Activated T-helper 2 cell treated with anti-CD3 and anti-CD28 coated beads, Interferon-gamma antibody, Interleukin-2, Interleukin-4, amounts not matched to agents 10 μg/mL and 5 μg/mL and 100 μg/mL, durations not matched to agents 14 hours and 24 hours and 36 hours (primary cell): ENCODE measurements around the gene FERMT2. TPM values are rescaled to one million over a fixed set of nuclear protein-coding genes. Genes with fewer than 3 reads are reported as not detected.
"Not testable (repeated sequence)": the region's sequence is repeated elsewhere in the genome, so short reads cannot be mapped to it uniquely, and the experiment has no call there.

Source experiments
- DNase-seq: peaks from one replicate; pipeline ENCODE4 v3.0.0; 2021; ENCODE audit warnings: low spot score
- H3K27ac Mint-ChIP-seq: one replicate; pipeline ENCODE4 v1.8.0; 2021; ENCODE audit warnings: mixed read lengths
- H3K27me3 Mint-ChIP-seq: one replicate; pipeline ENCODE4 v1.8.0; 2021; ENCODE audit warnings: low read depth, mixed read lengths
- H3K36me3 Mint-ChIP-seq: one replicate; pipeline ENCODE4 v1.8.0; 2021; ENCODE audit warnings: low read depth, mixed read lengths
- H3K4me1 Mint-ChIP-seq: one replicate; pipeline ENCODE4 v1.8.0; 2021; ENCODE audit warnings: low read depth, mixed read lengths
- H3K4me3 Mint-ChIP-seq: one replicate; pipeline ENCODE4 v1.8.0; 2021; ENCODE audit warnings: low read depth, mild to moderate bottlenecking, moderate library complexity, mixed read lengths
- H3K9me3 Mint-ChIP-seq: one replicate; pipeline ENCODE4 v1.8.0; 2021; ENCODE audit warnings: mixed read lengths
- intact Hi-C: fragments of 100-400 bp; cut with micrococcal nuclease; formaldehyde crosslinking; loops from one replicate; pipeline ENCODE4 v1.15.1; 2023
- total RNA-seq: library from RNA; stranded (reverse); gene quantifications from 2 replicates; pipeline ENCODE4 v1.2.3, GENCODE V29; 2022

Gene FERMT2
- total RNA-seq, 1 donor from 2014 or later: 1.7 TPM

- intact Hi-C loops: no loop called here
These were observed 81.8 kb downstream of the FERMT2 start for GRCh38 chr14:52868911-52869618.

GRCh38 chr14:52864893-52865292, 86.0 kb downstream of the FERMT2 start:
- H3K27ac Mint-ChIP-seq, H3K4me1 Mint-ChIP-seq, H3K9me3 Mint-ChIP-seq, DNase-seq, H3K27me3 Mint-ChIP-seq, H3K4me3 Mint-ChIP-seq, H3K36me3 Mint-ChIP-seq, intact Hi-C loops: not testable (repeated sequence)

More at GRCh38 chr14:52868911-52869618, 81.8 kb downstream of the FERMT2 start:
- no peak for DNase-seq
- Mint-ChIP-seq H3K27ac (no peak overlapping the region), H3K9me3 (no peaks in the 10 kb centered on the region), H3K4me3 (no peak overlapping the region), H3K4me1 (no peaks in the 10 kb centered on the region), H3K36me3 (no peaks in the 10 kb centered on the region), H3K27me3 (peaks cover 2% of the 10 kb centered on the region)

- H3K4me1 Mint-ChIP-seq: no peaks in the 10 kb centered on the region
- H3K27me3 Mint-ChIP-seq: no peaks in the 10 kb centered on the region
- DNase-seq: no peak
- no peak overlapping the region for H3K27ac Mint-ChIP-seq
- H3K4me3 Mint-ChIP-seq: no peak overlapping the region
- H3K9me3 Mint-ChIP-seq: no peaks in the 10 kb centered on the region
- no peaks in the 10 kb centered on the region for H3K36me3 Mint-ChIP-seq
- intact Hi-C loops: no loop called here
These were observed 87.5 kb downstream of the FERMT2 start for GRCh38 chr14:52863334-52863700.

DNA sequence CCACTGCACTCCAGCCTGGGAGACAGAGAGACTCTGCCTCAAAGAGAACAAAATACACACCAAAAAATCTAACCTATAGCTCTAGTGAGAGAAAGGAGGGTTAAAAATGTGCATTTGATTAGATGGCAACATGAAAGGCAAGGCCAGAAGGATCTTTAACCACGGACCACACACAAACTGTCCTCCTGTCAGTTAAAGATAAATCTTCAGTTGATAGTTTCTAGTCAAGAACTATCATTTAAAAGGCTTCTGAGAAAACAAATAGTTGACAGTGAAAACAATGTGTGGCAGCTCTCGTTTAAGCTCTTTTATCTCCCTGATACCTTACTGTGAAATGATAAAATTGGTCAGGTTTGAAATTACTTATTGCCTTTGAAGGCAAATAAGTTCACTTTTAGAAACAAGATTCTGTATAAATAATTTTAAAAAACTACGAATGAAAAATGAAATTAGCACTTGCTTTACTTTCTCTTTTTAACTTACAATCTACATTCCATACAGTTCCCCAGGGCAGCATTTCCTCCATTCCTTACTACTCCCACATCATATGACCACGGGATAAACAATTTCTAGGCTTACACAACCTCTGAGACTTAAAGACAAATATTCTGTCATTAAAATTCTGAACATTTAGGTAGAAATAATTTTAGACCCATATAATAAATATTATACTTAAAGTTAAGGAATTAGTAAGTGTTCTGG, 88.1 kb downstream of the FERMT2 start:
- no peaks in the 10 kb centered on the region for H3K9me3 Mint-ChIP-seq
- H3K4me3 Mint-ChIP-seq: no peak overlapping the region
- no peaks in the 10 kb centered on the region for H3K27me3 Mint-ChIP-seq
- DNase-seq: no peak
- H3K27ac Mint-ChIP-seq: no peak overlapping the region
- intact Hi-C loops: no loop called here
- no peaks in the 10 kb centered on the region for H3K36me3 Mint-ChIP-seq
- no peaks in the 10 kb centered on the region for H3K4me1 Mint-ChIP-seq

DNA sequence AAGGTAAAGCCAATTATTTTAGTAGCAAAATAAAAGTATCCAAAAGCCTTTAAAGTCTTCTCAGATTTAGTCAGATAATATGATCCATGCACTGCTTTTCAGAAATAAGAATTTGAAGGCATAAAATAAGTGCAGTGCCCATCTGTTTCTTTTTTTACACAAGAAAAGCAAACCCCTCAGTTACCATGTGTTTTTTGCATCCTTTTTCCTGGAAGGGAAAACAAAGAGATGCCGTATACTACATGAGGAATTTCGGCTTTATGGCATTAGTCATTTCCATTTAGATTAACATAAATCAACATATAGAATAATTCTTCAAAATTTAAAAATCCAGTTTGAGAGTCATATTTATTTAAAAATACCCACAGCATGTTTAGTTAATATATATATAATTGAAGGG, 89.4 kb downstream of the FERMT2 start:
- intact Hi-C loops: no loop called here
- Mint-ChIP-seq H3K4me1 (no peaks in the 10 kb centered on the region), H3K27me3 (no peaks in the 10 kb centered on the region), H3K4me3 (no peak overlapping the region), H3K36me3 (no peaks in the 10 kb centered on the region), H3K27ac (no peak overlapping the region), H3K9me3 (no peaks in the 10 kb centered on the region)
- no peak for DNase-seq

GRCh38 chr14:52860910-52861309, 89.9 kb downstream of the FERMT2 start:
- intact Hi-C loops: no loop called here
- no peak for DNase-seq
- Mint-ChIP-seq H3K4me3 (no peak overlapping the region), H3K27me3 (no peaks in the 10 kb centered on the region), H3K27ac (no peak overlapping the region), H3K9me3 (no peaks in the 10 kb centered on the region), H3K36me3 (no peaks in the 10 kb centered on the region), H3K4me1 (no peaks in the 10 kb centered on the region)

DNA sequence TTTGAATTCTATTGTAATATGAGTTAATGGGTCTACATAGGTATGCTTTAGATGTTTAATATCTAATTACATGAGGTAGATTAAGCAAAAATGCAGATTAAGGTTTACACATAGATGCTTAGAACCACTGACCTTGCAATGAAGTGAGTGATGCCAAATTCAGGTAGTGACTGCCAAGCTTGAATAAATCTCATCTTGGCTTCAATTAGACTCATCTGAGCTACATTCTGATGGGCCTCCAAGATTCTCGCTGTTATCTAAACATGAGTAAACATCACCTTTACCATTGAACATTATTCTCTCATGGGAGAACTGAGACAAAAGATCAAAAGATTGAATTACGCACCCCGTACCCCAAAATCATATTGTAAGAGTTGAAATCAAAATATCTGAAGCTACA, 90.6 kb downstream of the FERMT2 start:
- Mint-ChIP-seq H3K36me3 (no peaks in the 10 kb centered on the region), H3K4me3 (no peak overlapping the region), H3K9me3 (no peaks in the 10 kb centered on the region), H3K4me1 (no peaks in the 10 kb centered on the region), H3K27me3 (no peaks in the 10 kb centered on the region), H3K27ac (no peak overlapping the region)
- DNase-seq: no peak
- intact Hi-C loops: no loop called here

- DNase-seq: no peak
- no peak overlapping the region for H3K4me3 Mint-ChIP-seq
- H3K36me3 Mint-ChIP-seq: no peaks in the 10 kb centered on the region
- intact Hi-C loops: no loop called here
- no peak overlapping the region for H3K27ac Mint-ChIP-seq
- no peaks in the 10 kb centered on the region for H3K27me3 Mint-ChIP-seq
- peaks cover 4% of the 10 kb centered on the region for H3K4me1 Mint-ChIP-seq
- H3K9me3 Mint-ChIP-seq: no peaks in the 10 kb centered on the region
These were observed 94.7 kb downstream of the FERMT2 start for GRCh38 chr14:52856139-52856538.

- Mint-ChIP-seq H3K4me3 (no peak overlapping the region), H3K36me3 (no peaks in the 10 kb centered on the region), H3K4me1 (peaks cover 4% of the 10 kb centered on the region), H3K9me3 (no peaks in the 10 kb centered on the region), H3K27me3 (no peaks in the 10 kb centered on the region), H3K27ac (no peak overlapping the region)
- intact Hi-C loops: no loop called here
- no peak for DNase-seq
These were observed 97.4 kb downstream of the FERMT2 start for GRCh38 chr14:52853522-52853854.

- H3K4me3 Mint-ChIP-seq: no peak overlapping the region
- DNase-seq: no peak
- peaks cover 4% of the 10 kb centered on the region for H3K4me1 Mint-ChIP-seq
- H3K27ac Mint-ChIP-seq: no peak overlapping the region
- no peaks in the 10 kb centered on the region for H3K27me3 Mint-ChIP-seq
- H3K36me3 Mint-ChIP-seq: no peaks in the 10 kb centered on the region
- H3K9me3 Mint-ChIP-seq: no peaks in the 10 kb centered on the region
- intact Hi-C loops: no loop called here
These were observed 97.9 kb downstream of the FERMT2 start for GRCh38 chr14:52852810-52853521.

DNA sequence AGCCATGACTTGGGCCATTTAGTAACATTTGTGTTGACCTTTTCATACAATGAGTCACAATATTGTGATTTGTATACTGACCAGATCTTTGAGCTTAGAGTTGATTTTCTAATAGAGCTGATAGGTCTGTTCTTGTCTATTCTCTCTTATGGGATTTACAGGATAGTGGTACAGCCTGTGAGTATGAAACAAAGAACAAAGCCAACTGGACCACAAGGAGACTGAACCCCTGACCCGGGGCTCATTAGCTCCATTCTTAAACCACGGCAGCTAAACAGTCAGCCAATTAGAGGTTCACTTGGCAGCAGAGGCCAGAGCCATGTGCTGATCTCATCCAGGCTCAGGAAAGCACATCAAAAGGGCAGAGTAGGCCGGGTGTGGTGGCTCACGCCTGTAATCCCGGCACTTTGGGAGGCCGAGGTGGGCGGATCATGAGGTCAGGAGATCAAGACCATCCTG, 100.4 kb downstream of the FERMT2 start:
- no peak overlapping the region for H3K4me3 Mint-ChIP-seq
- no peak for DNase-seq
- no peaks in the 10 kb centered on the region for H3K9me3 Mint-ChIP-seq
- intact Hi-C loops: no loop called here
- H3K27ac Mint-ChIP-seq: no peak overlapping the region
- peaks cover 4% of the 10 kb centered on the region for H3K4me1 Mint-ChIP-seq
- peaks cover 6% of the 10 kb centered on the region for H3K27me3 Mint-ChIP-seq
- H3K36me3 Mint-ChIP-seq: no peaks in the 10 kb centered on the region

DNA sequence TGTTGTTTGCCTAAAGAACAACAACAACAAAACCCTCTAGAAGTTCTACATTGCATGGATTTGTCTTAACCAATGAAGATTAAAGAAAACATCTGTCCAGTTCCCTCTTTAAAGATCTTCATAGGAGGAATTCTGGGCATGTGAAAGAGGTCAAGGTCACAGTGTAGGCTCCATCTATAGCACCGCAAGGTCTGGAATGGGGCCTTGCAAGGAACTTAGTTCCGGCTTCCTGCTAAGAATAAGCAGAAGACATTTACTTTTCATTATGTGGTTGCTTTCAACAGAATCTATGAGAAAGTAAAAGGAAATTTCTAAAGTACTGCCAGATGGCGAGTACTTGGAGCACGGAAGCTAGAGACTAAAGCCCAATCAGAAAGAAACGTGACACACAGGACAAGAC, 102.2 kb downstream of the FERMT2 start:
- Mint-ChIP-seq H3K4me1 (peaks cover 4% of the 10 kb centered on the region), H3K27me3 (peaks cover 7% of the 10 kb centered on the region), H3K27ac (no peak overlapping the region), H3K9me3 (no peaks in the 10 kb centered on the region), H3K4me3 (no peak overlapping the region), H3K36me3 (no peaks in the 10 kb centered on the region)
- intact Hi-C loops: no loop called here
- no peak for DNase-seq

DNA sequence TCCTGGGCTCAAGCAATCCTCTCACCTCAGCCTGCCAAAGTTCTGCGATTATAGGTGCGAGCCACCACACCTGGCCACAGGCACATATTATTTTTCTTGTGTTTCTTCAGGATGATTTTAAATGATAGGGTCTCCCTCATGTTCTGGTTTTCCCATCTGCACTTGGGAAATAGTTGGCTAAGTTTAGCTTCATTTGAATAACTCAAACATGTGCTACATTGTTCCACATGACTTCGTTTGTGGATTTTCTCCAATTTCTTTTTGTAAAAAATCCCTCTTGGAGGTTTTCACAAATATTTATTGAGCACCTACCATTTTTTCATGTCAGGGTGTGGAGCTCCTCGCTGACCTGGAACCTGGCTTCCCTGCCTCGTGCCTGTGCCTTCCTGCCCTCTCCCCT, 104.3 kb downstream of the FERMT2 start:
- intact Hi-C loops: no loop called here
- Mint-ChIP-seq H3K9me3 (no peaks in the 10 kb centered on the region), H3K4me3 (no peak overlapping the region), H3K4me1 (no peaks in the 10 kb centered on the region), H3K36me3 (no peaks in the 10 kb centered on the region), H3K27me3 (peaks cover 7% of the 10 kb centered on the region), H3K27ac (no peak overlapping the region)
- no peak for DNase-seq
